A549 (cell line): ENCODE results near the gene AGBL2.

Experiments used
- CTCF ChIP-seq: fragments of >200 bp; sonication (Bioruptor Twin); formaldehyde crosslinking; IDR thresholded peaks from 3 replicates; pipeline ENCODE4 v1.5.1; 2016
- EP300 ChIP-seq, 2 experiments: fragments of >200 bp; sonication (Bioruptor Twin); formaldehyde crosslinking; IDR thresholded peaks; 2 replicates in 1 of 2; 3 replicates in 1 of 2; pipeline ENCODE4 v1.6.1; 2016 to 2017
- KDM1A ChIP-seq: fragments of 200-600 bp; sonication (generic); IDR thresholded peaks from 2 replicates; pipeline ENCODE4 v1.6.1; 2016; ENCODE audit warnings: low read depth, mild to moderate bottlenecking
- RNF2 ChIP-seq: fragments of 200-600 bp; sonication (generic); IDR thresholded peaks from 2 replicates; pipeline ENCODE4 v1.6.1; 2016; ENCODE audit warnings: low read depth, mild to moderate bottlenecking, antibody characterized with exemption, moderate library complexity, borderline replicate concordance
- ZFP36 ChIP-seq: fragments of 450-650 bp; IDR thresholded peaks from 2 replicates; pipeline ENCODE4 v1.6.1; 2014; ENCODE audit warnings: borderline replicate concordance; ENCODE audit not compliant: partially characterized antibody

- no peak for TF ChIP-seq CTCF
- no peak for TF ChIP-seq ZFP36
- TF ChIP-seq KDM1A = no peak
- no peak for TF ChIP-seq EP300 (IDR thresholded peaks at IDR 0.05)
- no peak for TF ChIP-seq RNF2
Measured at GRCh38 chr11:47711225-47711624, 3.9 kb downstream of the AGBL2 start.
